HepG2 (cell line): ENCODE data around the gene PLXDC2. TPM values are rescaled to one million over a fixed set of nuclear protein-coding genes. Genes with fewer than 3 reads are reported as not detected.

ENCODE experiments used
- ATAC-seq: fragments of 200-7000 bp; cut with Tn5 transposase; 3 replicates; pipeline ENCODE4 v1.9.1; 2020; ENCODE audit warnings: mild to moderate bottlenecking, moderate library complexity
- BruUV-seq: library from RNA; stranded (reverse); fragments of 400-500 nt; replicated peaks from 2 replicates; lab custom pipeline; 2021; lab: Mats Ljungman, UMichigan
- CTCF ChIA-PET: fragments of 300-600 bp; formaldehyde crosslinking; extraction: SDS; loops from one replicate; lab custom pipeline; 2021; ENCODE audit warnings: low total read pairs, inconsistent platforms, low intra/inter-chr PET ratio; lab: Yijun Ruan, JAX
- POLR2A ChIA-PET: fragments of 350-600 bp; sonication (Branson Sonifier 250); formaldehyde crosslinking; loops from one replicate; lab custom pipeline; 2020; ENCODE audit warnings: antibody characterized with exemption, inconsistent platforms; lab: Yijun Ruan, JAX
- DNase-seq: peaks from one replicate; pipeline ENCODE4 v3.0.0-alpha.2; 2015; ENCODE audit warnings: low spot score
- FAIRE-seq: peaks from 3 replicates; lab custom pipeline; 2011; peaks lifted over from hg19 to GRCh38; lab: Jason Lieb, UNC
- H2AFZ ChIP-seq: one replicate; pipeline ENCODE4 v1.6.1; 2011; ENCODE audit warnings: low read length, inconsistent platforms
- H3K27ac ChIP-seq: fragments of 300-600 bp; 3 replicates; pipeline ENCODE4 v1.8.0; 2011; ENCODE audit warnings: mixed run types, mild to moderate bottlenecking, mixed read lengths, low read length, inconsistent platforms; ENCODE audit not compliant: insufficient read depth; ENCODE audit errors: extremely low read length
- H3K27me3 ChIP-seq, 2 experiments: fragments of 200-600 bp in 1 of 2; 2 replicates in 1 of 2; 3 replicates in 1 of 2; pipeline versions ENCODE4 v1.6.0 to v1.8.0; 2011; ENCODE audit warnings: low read length in 2 of 2, mild to moderate bottlenecking in 2 of 2, moderate library complexity in 2 of 2, inconsistent platforms in 1 of 2; ENCODE audit not compliant: insufficient read depth in 2 of 2, control insufficient read depth in 1 of 2
- H3K36me3 ChIP-seq, 2 experiments: fragments of 200-600 bp in 1 of 2; replicated peaks in 1 of 2; 2 replicates in 1 of 2; 3 replicates in 1 of 2; pipeline versions ENCODE4 v1.5.1 to v1.8.0; 2011; ENCODE audit warnings: low read length in 2 of 2, inconsistent platforms in 1 of 2; ENCODE audit not compliant: insufficient read depth in 2 of 2, control insufficient read depth in 1 of 2
- H3K4me1 ChIP-seq: 2 replicates; pipeline ENCODE4 v1.5.1; 2012; ENCODE audit warnings: low read length, inconsistent platforms; ENCODE audit not compliant: insufficient read depth
- H3K4me2 ChIP-seq: 2 replicates; pipeline ENCODE4 v1.6.0; 2011; ENCODE audit warnings: low read depth, low read length, inconsistent platforms
- H3K4me3 ChIP-seq, 3 experiments: fragments of 200-600 bp in 1 of 3; sonication (generic), shearing (Covaris generic) in 1 of 3; replicated peaks in 1 of 3; 2 replicates each; pipeline ENCODE4 v1.5.1; 2011 to 2016; ENCODE audit warnings: low read length in 3 of 3, inconsistent platforms in 2 of 3, low read depth in 2 of 3, mild to moderate bottlenecking in 2 of 3, control low read depth in 1 of 3, mixed read lengths in 1 of 3; ENCODE audit not compliant: insufficient read depth in 1 of 3
- H3K79me2 ChIP-seq: one replicate; pipeline ENCODE4 v1.6.1; 2011; ENCODE audit warnings: low read length, inconsistent platforms; ENCODE audit not compliant: insufficient read depth
- H3K9ac ChIP-seq: 2 replicates; pipeline ENCODE4 v1.6.0; 2011; ENCODE audit warnings: mild to moderate bottlenecking, low read depth, low read length, inconsistent platforms; ENCODE audit not compliant: insufficient read depth
- H3K9me3 ChIP-seq: 2 replicates; pipeline ENCODE4 v1.5.1; 2012; ENCODE audit warnings: mild to moderate bottlenecking, low read length
- H4K20me1 ChIP-seq: 2 replicates; pipeline ENCODE4 v1.6.0; 2011; ENCODE audit warnings: inconsistent platforms, mild to moderate bottlenecking, low read length, moderate library complexity; ENCODE audit not compliant: insufficient read depth
- ARNT ChIP-seq: fragments of 450-650 bp; IDR thresholded peaks from 2 replicates; pipeline ENCODE4 v1.6.1; 2017
- HMG20B ChIP-seq: conservative IDR thresholded peaks from 2 replicates; pipeline ENCODE4 v1.6.1; 2016; ENCODE audit warnings: missing genetic modification reagents, missing compliant biosample characterization
- RARG ChIP-seq: sonication (generic); formaldehyde crosslinking; IDR thresholded peaks from 2 replicates; pipeline ENCODE4 v1.4.0; 2020; ENCODE audit warnings: low read depth, mild to moderate bottlenecking, missing genetic modification reagents
- RBM39 ChIP-seq: fragments of 200-400 bp; formaldehyde crosslinking; IDR thresholded peaks from one replicate; pipeline ENCODE4 v1.6.1; 2018; ENCODE audit warnings: antibody characterized with exemption, mild to moderate bottlenecking, low read depth, low read length; ENCODE audit not compliant: poor library complexity, severe bottlenecking
- SAP130 ChIP-seq: IDR thresholded peaks from 2 replicates; pipeline ENCODE4 v1.6.1; 2016; ENCODE audit warnings: low read depth
- TEAD3 ChIP-seq: optimal IDR thresholded peaks from 2 replicates; pipeline ENCODE3; 2016; ENCODE audit warnings: borderline replicate concordance
- ZFP36 ChIP-seq: fragments of 150-350 bp; IDR thresholded peaks from 2 replicates; pipeline ENCODE4 v1.6.1; 2018; ENCODE audit warnings: borderline replicate concordance, low read length, low read depth; ENCODE audit not compliant: partially characterized antibody
- ZKSCAN5 ChIP-seq: sonication (generic); formaldehyde crosslinking; IDR thresholded peaks from 2 replicates; pipeline ENCODE4 v1.5.1; 2020; ENCODE audit warnings: mild to moderate bottlenecking, missing genetic modification reagents
- ZNF547 ChIP-seq: sonication (generic); formaldehyde crosslinking; IDR thresholded peaks from 2 replicates; pipeline ENCODE4 v1.5.1; 2020; ENCODE audit warnings: mild to moderate bottlenecking, missing genetic modification reagents
- ZSCAN12 ChIP-seq: sonication (generic); formaldehyde crosslinking; IDR thresholded peaks from 2 replicates; pipeline ENCODE4 v1.9.0; 2021; ENCODE audit warnings: mild to moderate bottlenecking, missing genetic modification reagents
- WGBS: methylation state at CpG from one replicate; pipeline ENCODE4 v1.1.6; 2017; ENCODE audit warnings: low lambda C conversion rate; 5-methylcytosine and 5-hydroxymethylcytosine counted together
- in situ Hi-C: cut with HindIII; loops from 2 replicates; pipeline ENCODE4 v1.10.0; 2017; ENCODE audit warnings: low pct_unique_long_range_greater_than_20kb; ENCODE audit not compliant: extremely low pct_ligation_motif_present
- intact Hi-C: fragments of 100-400 bp; cut with micrococcal nuclease; formaldehyde crosslinking; loops from one replicate; pipeline ENCODE4 v1.10.0; 2022; ENCODE audit not compliant: unreplicated experiment
- polyA plus RNA-seq, 8 experiments: library from polyadenylated mRNA; depleted of rRNA in 3 of 8; stranded (reverse) in 7 of 8; unstranded in 1 of 8; fragments of >200 nt; fragmentation: Illumina TruSeq in 4 of 8; extraction: Trizol in 4 of 8; gene quantifications; 2 replicates each; pipeline versions ENCODE4 v1.2.1 to v1.2.3, GENCODE V29; 2011 to 2016; ENCODE audit warnings: low read depth in 4 of 8, missing spikeins in 1 of 8, mixed read lengths in 1 of 8; ENCODE audit not compliant: insufficient read depth in 1 of 8
- total RNA-seq, 5 experiments: library from RNA; depleted of rRNA; stranded (reverse); fragments of >200 nt; fragmentation: Illumina TruSeq; extraction: Trizol; gene quantifications; 2 replicates each; pipeline ENCODE4 v1.2.3, GENCODE V29; 2016; ENCODE audit warnings: low read depth in 1 of 5
- TF ChIP-seq, protein P1 (sequence below): sonication (generic); formaldehyde crosslinking; IDR thresholded peaks from 2 replicates; pipeline ENCODE4 v1.8.0; 2022; ENCODE audit warnings: mild to moderate bottlenecking, missing genetic modification reagents, moderate library complexity
- TF ChIP-seq, protein P2 (sequence below): sonication (generic); formaldehyde crosslinking; IDR thresholded peaks from 2 replicates; pipeline ENCODE4 v1.5.1; 2020; ENCODE audit warnings: missing genetic modification reagents, mild to moderate bottlenecking, borderline replicate concordance
- TF ChIP-seq, protein P3 (sequence below): sonication (generic); formaldehyde crosslinking; IDR thresholded peaks from 2 replicates; pipeline ENCODE4 v1.4.0; 2020; ENCODE audit warnings: missing genetic modification reagents, mild to moderate bottlenecking, borderline replicate concordance
- TF ChIP-seq, protein P4 (sequence below): sonication (generic); formaldehyde crosslinking; IDR thresholded peaks from 2 replicates; pipeline ENCODE4 v1.4.0; 2020; ENCODE audit warnings: mild to moderate bottlenecking, missing genetic modification reagents

PLXDC2 gene
- total and polyA plus RNA-seq, 2 of the 13 experiments (the other 11 are each of a cell fraction or from before 2014, with no cell fraction given): 2.1 to 2.4 TPM

DNA sequence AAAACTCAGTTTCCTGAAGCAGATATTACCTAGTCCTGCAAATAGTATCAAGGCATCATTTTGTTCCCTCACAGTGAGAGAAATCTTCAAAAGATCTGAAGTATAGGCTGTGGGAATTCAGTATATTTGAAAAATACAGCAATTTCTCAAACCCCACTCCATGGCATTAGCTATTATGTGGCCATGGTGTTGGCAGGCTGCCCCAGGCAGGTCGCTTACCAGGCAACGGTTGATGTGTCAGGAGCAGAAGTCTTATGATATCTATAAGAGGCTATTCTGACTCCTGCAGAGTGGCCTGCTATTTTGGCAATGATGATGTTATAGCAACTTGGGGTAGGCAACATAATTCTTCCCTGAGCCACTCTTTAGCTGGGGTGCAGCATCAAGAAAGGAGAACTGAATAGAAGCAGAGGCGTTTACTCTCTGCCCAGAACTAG, 187.9 kb downstream of the PLXDC2 start:
- no peak for ATAC-seq
- H4K20me1 ChIP-seq: no peaks in the 10 kb centered on the region
- ChIA-PET POLR2A (no interaction called here), CTCF (no interaction called here)
- no peaks in the 10 kb centered on the region for H3K79me2 ChIP-seq
- TF ChIP-seq ZKSCAN5 (CRISPR knock-in tag): no peak
- TF ChIP-seq RARG (CRISPR knock-in tag): no peak
- TF ChIP-seq ZNF547 (CRISPR knock-in tag): no peak
- no peak for TF ChIP-seq ZFP36
- no peak for TF ChIP-seq TEAD3 (CRISPR knock-in tag)
- TF ChIP-seq, protein P1, sequence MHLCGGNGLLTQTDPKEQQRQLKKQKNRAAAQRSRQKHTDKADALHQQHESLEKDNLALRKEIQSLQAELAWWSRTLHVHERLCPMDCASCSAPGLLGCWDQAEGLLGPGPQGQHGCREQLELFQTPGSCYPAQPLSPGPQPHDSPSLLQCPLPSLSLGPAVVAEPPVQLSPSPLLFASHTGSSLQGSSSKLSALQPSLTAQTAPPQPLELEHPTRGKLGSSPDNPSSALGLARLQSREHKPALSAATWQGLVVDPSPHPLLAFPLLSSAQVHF: no peak
- TF ChIP-seq ZSCAN12 (CRISPR knock-in tag): no peak
- TF ChIP-seq, protein P2, sequence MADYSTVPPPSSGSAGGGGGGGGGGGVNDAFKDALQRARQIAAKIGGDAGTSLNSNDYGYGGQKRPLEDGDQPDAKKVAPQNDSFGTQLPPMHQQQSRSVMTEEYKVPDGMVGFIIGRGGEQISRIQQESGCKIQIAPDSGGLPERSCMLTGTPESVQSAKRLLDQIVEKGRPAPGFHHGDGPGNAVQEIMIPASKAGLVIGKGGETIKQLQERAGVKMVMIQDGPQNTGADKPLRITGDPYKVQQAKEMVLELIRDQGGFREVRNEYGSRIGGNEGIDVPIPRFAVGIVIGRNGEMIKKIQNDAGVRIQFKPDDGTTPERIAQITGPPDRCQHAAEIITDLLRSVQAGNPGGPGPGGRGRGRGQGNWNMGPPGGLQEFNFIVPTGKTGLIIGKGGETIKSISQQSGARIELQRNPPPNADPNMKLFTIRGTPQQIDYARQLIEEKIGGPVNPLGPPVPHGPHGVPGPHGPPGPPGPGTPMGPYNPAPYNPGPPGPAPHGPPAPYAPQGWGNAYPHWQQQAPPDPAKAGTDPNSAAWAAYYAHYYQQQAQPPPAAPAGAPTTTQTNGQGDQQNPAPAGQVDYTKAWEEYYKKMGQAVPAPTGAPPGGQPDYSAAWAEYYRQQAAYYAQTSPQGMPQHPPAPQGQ (CRISPR knock-in tag): no peak
- no peak for TF ChIP-seq ARNT
- TF ChIP-seq SAP130: no peak
- TF ChIP-seq, protein P3, sequence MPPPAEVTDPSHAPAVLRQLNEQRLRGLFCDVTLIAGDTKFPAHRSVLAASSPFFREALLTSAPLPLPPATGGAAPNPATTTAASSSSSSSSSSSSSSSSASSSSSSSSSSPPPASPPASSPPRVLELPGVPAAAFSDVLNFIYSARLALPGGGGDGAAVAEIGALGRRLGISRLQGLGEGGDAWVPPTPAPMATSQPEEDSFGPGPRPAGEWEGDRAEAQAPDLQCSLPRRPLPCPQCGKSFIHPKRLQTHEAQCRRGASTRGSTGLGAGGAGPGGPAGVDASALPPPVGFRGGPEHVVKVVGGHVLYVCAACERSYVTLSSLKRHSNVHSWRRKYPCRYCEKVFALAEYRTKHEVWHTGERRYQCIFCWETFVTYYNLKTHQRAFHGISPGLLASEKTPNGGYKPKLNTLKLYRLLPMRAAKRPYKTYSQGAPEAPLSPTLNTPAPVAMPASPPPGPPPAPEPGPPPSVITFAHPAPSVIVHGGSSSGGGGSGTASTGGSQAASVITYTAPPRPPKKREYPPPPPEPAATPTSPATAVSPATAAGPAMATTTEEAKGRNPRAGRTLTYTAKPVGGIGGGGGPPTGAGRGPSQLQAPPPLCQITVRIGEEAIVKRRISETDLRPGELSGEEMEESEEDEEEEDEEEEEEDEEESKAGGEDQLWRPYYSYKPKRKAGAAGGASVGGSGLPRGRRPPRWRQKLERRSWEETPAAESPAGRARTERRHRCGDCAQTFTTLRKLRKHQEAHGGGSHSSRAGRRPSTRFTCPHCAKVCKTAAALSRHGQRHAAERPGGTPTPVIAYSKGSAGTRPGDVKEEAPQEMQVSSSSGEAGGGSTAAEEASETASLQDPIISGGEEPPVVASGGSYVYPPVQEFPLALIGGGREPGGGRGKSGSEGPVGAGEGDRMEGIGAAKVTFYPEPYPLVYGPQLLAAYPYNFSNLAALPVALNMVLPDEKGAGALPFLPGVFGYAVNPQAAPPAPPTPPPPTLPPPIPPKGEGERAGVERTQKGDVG (CRISPR knock-in tag): no peak
- no peak for TF ChIP-seq HMG20B
- no peak for TF ChIP-seq RBM39
- TF ChIP-seq, protein P4, sequence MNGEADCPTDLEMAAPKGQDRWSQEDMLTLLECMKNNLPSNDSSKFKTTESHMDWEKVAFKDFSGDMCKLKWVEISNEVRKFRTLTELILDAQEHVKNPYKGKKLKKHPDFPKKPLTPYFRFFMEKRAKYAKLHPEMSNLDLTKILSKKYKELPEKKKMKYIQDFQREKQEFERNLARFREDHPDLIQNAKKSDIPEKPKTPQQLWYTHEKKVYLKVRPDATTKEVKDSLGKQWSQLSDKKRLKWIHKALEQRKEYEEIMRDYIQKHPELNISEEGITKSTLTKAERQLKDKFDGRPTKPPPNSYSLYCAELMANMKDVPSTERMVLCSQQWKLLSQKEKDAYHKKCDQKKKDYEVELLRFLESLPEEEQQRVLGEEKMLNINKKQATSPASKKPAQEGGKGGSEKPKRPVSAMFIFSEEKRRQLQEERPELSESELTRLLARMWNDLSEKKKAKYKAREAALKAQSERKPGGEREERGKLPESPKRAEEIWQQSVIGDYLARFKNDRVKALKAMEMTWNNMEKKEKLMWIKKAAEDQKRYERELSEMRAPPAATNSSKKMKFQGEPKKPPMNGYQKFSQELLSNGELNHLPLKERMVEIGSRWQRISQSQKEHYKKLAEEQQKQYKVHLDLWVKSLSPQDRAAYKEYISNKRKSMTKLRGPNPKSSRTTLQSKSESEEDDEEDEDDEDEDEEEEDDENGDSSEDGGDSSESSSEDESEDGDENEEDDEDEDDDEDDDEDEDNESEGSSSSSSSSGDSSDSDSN (CRISPR knock-in tag): no peak
- intact Hi-C loops: no loop called here
- no peaks in the 10 kb centered on the region for H3K27me3 ChIP-seq
- H3K9ac ChIP-seq: no peak overlapping the region
- no peaks in the 10 kb centered on the region for H3K4me1 ChIP-seq
- no peak overlapping the region for H3K27ac ChIP-seq
- no peak for DNase-seq
- 0 out of 5 replicates have a peak, but pooled peaks cover 0 to 3% of the 10 kb centered on the region in 2 experiments for H3K36me3 ChIP-seq
- H2AFZ ChIP-seq: no peak overlapping the region
- in situ Hi-C loops: no loop called here
- no peaks in the 10 kb centered on the region for H3K9me3 ChIP-seq
- no peak overlapping the region for H3K4me3 ChIP-seq
- no peak for FAIRE-seq
- WGBS: 34% methylated on average over 3 of the region's 3 CpGs
- no TSS peak for BruUV-seq
- H3K4me2 ChIP-seq: no peak overlapping the region
